KBM-7 (cell line): ENCODE data around the gene YES1.
"Not testable (repeated sequence)": the region's sequence is repeated elsewhere in the genome, so short reads cannot be mapped to it uniquely, and the experiment has no call there.

Experiments
- DNase-seq: peaks from one replicate; pipeline ENCODE4 v3.0.0-alpha.2; 2015
- in situ Hi-C: fragments of 300-500 bp; cut with MboI; formaldehyde crosslinking; loops from 2 replicates; pipeline ENCODE4 v1.14.3; 2020; ENCODE audit warnings: low sequenced_read_pairs, low pct_unique_long_range_greater_than_20kb, mixed read lengths

Gene YES1

GRCh38 chr18:825891-826585 lies 14.0 kb upstream of the YES1 start:
- in situ Hi-C loops: no loop called here
- DNase-seq: no peak

GRCh38 chr18:824179-824578 lies 12.1 kb upstream of the YES1 start:
- no peak for DNase-seq
- in situ Hi-C loops: no loop called here

DNA sequence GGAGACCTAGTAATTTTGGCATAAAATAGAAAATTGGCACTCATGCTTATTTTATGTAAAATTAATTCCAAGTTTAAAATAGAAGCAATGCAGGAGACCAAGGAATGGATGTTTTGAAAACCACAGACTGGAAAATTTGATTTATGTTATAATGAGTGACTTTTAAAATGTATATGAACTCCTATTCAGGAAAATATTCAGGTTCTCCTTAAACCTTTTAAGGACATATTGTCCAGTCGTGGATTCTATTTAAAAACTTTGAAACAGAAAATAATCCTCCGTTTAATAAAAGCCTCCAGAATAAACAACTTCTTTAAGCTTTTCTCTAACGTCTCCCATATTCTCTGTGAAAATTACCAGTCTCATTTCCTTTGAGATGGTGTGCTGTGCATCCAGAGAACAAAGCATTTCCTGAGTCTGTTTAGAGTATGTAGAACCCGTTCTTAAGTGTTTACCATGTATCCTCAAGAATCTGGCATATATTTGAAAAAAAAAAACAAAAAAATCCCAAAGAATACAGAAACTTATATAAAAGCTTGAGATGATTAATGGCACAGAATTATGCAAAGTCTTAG lies 8.6 kb upstream of the YES1 start:
- DNase-seq: no peak
- in situ Hi-C loops: no loop called here

DNA sequence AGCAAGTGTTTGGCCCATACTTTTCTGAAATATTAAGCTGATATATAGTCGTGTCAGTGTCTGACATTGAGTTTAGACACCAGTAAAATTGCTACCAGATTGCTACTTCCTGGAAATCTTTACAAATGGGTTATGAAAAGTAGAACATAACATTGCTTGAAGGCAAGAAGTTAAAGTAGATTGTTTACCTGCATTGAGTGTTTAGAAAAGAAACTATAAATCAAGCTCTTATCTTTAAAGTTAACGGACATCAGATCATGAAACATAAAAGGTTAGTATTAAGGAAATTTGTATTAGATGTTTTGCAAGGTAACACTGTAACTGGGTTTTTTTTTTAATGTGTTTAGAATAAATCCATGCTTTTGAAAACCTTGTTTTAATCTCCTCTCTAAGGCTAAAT lies 4.8 kb upstream of the YES1 start:
- no peak for DNase-seq
- in situ Hi-C loops: no loop called here

- in situ Hi-C loops: no loop called here
Measured at GRCh38 chr18:816088-816653, 4.1 kb upstream of the YES1 start.

DNA sequence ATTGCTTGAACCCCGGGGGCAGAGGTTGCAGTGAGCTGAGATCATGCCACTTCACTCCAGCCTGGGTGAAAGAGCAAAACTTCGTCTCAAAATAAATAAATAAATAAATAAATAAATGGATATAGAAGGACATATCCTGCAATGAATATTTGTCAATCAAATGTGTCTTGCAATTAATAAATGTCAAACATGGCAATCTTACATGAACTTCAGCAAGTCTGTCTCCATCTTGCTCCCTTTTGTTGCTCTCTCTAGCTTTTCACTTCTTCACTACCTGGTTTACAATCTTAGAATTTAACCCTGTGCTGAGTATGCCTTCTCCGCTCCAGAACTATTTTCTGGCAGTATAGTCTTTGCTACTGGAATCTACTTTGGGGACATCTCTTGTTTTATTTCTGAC lies 3.3 kb upstream of the YES1 start:
- in situ Hi-C loops: no loop called here

More at GRCh38 chr18:816088-816653, 4.1 kb upstream of the YES1 start:
- no peak for DNase-seq

DNA sequence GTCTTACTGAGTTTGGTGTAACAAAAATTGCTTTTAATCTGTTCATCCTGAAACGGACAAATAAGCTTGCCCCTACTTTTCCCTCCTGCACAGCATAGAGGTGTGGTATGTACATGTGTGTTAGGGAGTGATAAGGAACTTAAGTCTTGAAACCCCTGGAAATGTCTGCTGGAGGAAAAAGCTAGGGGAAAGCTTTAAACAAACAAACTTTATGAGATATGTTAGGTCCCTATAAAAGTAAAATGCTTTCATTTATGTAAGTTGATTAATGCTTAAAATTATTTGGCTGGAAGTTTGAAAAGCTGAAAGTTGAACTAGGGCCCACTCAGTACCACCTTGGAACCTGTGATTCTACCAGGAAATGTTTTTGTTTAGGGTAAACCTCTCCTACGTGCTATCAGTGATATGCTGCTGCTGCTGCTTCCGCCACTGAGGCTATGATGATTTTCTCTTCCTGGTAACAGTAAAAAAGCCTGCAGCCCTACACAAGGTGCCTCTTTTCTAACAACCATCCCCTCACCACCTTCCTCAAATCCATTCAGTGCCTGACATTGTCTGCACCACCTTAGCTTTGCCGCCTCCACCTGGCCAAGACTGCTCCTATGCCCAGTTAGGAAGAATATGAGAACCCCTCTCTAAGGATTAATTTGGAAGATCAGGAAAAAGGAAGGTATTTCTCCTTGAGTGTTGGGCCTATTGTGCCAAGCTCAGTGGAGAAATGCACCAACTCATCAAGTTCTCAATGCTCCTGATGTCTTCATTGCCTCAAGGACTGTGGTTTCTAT lies 2.5 kb upstream of the YES1 start:
- in situ Hi-C loops: no loop called here
- DNase-seq: no peak

More for the DNA sequence above, 3.3 kb upstream of the YES1 start:
- DNase-seq: no peak

GRCh38 chr18:813172-814071 lies 1.4 kb upstream of the YES1 start:
- in situ Hi-C loops: no loop called here
- peak; percentile 95 for DNase-seq

DNA sequence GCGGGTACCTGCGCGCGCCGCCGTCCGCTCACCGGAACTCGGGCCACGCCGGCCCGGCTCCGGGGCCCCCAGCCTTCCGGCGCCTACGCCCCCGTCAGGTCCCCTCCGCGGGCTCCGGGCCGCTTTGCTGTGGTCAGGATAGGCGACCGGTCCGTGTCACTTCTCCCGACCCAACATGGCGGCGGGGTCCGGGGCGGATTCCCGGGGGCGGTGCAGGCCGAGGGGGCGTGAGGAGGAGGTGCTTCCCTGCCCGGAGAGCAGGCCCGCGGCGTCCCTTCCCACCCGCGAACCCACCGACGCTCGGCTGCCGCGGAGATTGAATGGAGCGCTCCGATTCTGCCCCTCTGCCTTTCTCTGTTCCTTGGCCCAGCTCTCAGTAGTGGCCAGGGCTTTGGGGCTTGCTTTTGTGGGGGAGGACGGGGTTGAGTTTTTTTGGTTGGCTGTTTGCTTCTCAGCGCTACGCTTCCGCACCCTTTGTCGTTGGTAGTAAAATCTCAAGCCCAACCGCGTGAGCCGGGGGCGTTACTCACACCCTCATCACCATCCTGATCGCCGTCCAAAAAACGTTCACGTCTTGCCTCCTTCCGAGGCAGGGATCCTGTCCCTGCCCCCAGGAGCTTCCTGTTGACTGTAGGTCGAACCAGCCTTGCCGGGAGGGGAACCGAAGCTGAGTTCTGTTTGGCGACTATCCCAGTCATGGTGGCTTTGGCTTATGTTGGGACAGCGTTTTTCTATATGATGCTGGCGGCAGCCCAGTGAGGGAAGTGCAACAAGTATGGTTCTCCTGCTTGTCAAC lies 532 bp upstream of the YES1 start:
- in situ Hi-C loops: no loop called here
- DNase-seq: peak; percentile 95

GRCh38 chr18:811182-811891 lies 705 bp downstream of the YES1 start:
- in situ Hi-C loops: no loop called here
- DNase-seq: peak; percentile 47

DNA sequence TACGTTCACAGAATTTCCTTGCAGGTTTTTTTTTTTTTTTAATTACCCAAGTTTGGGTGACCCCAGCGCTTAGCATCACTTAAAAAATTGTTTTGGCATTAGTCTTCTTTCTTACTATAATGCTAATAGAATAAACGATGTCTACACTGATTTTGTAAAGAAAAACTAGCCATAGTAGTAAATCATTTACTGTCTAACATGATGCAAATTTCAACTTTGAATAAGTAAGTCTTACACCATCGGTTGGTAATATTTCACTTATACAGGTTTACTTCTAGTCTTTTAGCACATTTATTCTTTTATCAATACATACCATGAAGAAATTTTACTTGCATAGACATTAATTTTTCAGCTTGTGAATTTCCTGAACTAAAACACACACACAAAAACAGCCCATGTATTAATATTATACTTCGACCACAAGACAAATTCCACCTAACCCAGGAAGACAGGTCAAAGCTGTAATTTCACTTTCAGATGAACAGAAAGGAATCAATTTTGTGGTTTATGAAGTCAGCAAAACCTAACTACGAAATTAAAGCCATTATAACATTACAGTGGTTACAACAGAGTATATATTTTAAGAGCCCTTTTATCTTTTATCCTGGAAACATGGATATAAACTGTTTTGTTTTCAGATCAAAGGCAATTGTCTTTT lies 1.9 kb downstream of the YES1 start:
- no peak for DNase-seq
- in situ Hi-C loops: no loop called here

DNA sequence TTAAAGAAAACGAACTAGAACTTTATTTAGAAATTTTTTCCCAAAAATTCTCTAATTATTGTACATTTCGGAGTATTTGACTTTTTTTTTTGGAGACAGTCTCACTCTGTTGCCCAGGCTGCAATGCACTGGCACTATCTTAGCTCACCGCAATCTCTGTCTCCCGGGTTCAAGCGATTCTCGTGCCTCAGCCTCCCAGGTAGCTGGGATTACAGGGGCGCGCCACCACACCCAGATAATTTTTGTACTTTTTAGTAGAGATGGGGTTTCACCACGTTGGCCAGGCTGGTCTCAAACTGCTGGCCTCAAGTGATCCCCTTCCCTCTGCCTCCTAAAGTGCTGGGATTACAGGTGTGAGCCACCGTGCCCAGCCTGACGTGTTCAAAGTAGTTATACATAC lies 2.8 kb downstream of the YES1 start:
- in situ Hi-C loops, DNase-seq: not testable (repeated sequence)

GRCh38 chr18:808502-808901 lies 3.5 kb downstream of the YES1 start:
- DNase-seq: no peak
- in situ Hi-C loops: no loop called here

DNA sequence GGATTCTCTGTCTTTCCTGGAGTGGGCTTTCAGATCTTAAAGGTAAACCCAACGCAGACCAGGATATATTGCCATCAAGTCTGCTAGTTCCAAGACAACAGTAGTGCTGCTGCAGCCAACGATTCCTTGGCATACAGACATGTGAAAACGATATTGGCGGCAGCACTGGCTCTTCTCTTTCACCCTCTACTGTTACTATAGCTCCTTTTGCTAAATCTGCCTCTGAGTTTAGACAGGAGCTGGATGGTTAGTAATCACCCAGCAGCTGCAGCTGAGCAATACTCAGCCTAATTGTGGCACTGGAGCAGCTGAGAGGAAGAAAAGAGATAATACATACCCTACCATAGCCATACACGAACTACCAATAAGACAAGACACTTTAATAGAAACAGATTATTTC lies 4.0 kb downstream of the YES1 start:
- in situ Hi-C loops: no loop called here

GRCh38 chr18:805755-806110 lies 6.3 kb downstream of the YES1 start:
- DNase-seq: no peak
- in situ Hi-C loops: no loop called here

More for the DNA sequence above, 4.0 kb downstream of the YES1 start:
- DNase-seq: no peak

GRCh38 chr18:805008-805754 lies 6.9 kb downstream of the YES1 start:
- in situ Hi-C loops: no loop called here
- no peak for DNase-seq

DNA sequence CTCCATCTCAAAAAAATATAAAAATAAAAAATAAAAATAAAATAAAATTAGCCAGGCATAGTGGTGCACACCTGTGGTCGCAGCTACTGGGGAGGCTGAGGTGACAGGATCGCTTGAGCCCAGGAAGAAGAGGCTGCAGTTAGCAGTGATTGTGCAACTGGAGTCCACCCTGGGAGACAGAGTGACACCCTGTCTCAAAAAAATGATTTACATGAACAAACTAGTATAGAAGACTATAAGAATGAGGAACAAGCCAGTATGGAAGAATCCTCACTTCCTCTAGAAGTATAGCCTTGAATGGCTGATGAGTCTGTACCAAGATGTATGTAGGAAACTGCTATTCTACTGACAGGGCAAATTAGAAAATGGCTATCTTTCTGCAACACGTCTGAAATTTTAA lies 10.9 kb downstream of the YES1 start:
- DNase-seq: peak; percentile 71
- in situ Hi-C loops: no loop called here
